HEK293 (cell line): ENCODE measurements around the gene PPP1R27.

Source experiments
- CTCF ChIA-PET: fragments of 350-600 bp; formaldehyde crosslinking; extraction: SDS; loops from one replicate; lab custom pipeline; 2021; ENCODE audit warnings: antibody characterized with exemption; lab: Yijun Ruan, JAX
- POLR2A ChIA-PET: fragments of 300-600 bp; formaldehyde crosslinking; extraction: SDS; loops from one replicate; lab custom pipeline; 2020; ENCODE audit warnings: antibody characterized with exemption, inconsistent platforms; lab: Yijun Ruan, JAX
- H3K27ac ChIP-seq: fragments of 200-500 bp; sonication (Bioruptor generic); 2 replicates; pipeline ENCODE4 v1.5.1; 2014; ENCODE audit warnings: low read depth, low read length, control low read depth, inconsistent platforms; ENCODE audit errors: extremely low read depth
- H3K36me3 ChIP-seq, 2 experiments: fragments of 200-500 bp in 1 of 2; sonication (Bioruptor generic) in 1 of 2; 1 replicate in 1 of 2; 2 replicates in 1 of 2; pipeline ENCODE4 v1.5.1; 2014 to 2017; ENCODE audit warnings: inconsistent platforms in 2 of 2, low read length in 2 of 2; ENCODE audit not compliant: control insufficient read depth in 2 of 2, insufficient read depth in 1 of 2
- H3K4me1 ChIP-seq: fragments of 200-500 bp; sonication (Bioruptor generic); 2 replicates; pipeline ENCODE4 v1.5.1; 2014; ENCODE audit warnings: mild to moderate bottlenecking, low read length, inconsistent platforms; ENCODE audit not compliant: control insufficient read depth, insufficient read depth
- H3K4me3 ChIP-seq: 2 replicates; pipeline ENCODE4 v1.5.1; 2011; ENCODE audit warnings: low read depth, mild to moderate bottlenecking, control low read depth, low read length, moderate library complexity
- H3K9me3 ChIP-seq: fragments of 200-500 bp; sonication (Bioruptor generic); 2 replicates; pipeline ENCODE4 v1.5.1; 2014; ENCODE audit warnings: low read depth, low read length, inconsistent platforms; ENCODE audit not compliant: control insufficient read depth, insufficient read depth
- CTCF ChIP-seq: fragments of 450-650 bp; formaldehyde crosslinking; IDR thresholded peaks from 2 replicates; pipeline ENCODE4 v1.5.1; 2016; ENCODE audit warnings: missing biosample characterization, missing genetic modification characterization
- GLI2 ChIP-seq: fragments of 450-650 bp; formaldehyde crosslinking; IDR thresholded peaks from 2 replicates; pipeline ENCODE4; 2017; ENCODE audit warnings: missing biosample characterization, missing genetic modification characterization, low read depth, borderline replicate concordance
- GLIS2 ChIP-seq: fragments of 450-650 bp; formaldehyde crosslinking; IDR thresholded peaks from 2 replicates; pipeline ENCODE4 v1.5.1; 2016; ENCODE audit warnings: missing biosample characterization, missing genetic modification characterization
- MYNN ChIP-seq: fragments of 450-650 bp; formaldehyde crosslinking; IDR thresholded peaks from 2 replicates; pipeline ENCODE4 v1.5.1; 2016; ENCODE audit warnings: missing biosample characterization, missing genetic modification characterization, borderline replicate concordance
- PRDM10 ChIP-seq: fragments of 450-650 bp; formaldehyde crosslinking; IDR thresholded peaks from 2 replicates; pipeline ENCODE4 v1.5.1; 2016; ENCODE audit warnings: missing biosample characterization, missing genetic modification characterization
- SCRT2 ChIP-seq: fragments of 450-650 bp; formaldehyde crosslinking; IDR thresholded peaks from 2 replicates; pipeline ENCODE4 v1.5.1; 2016; ENCODE audit warnings: missing biosample characterization, missing genetic modification characterization
- YY1 ChIP-seq: fragments of 450-650 bp; formaldehyde crosslinking; IDR thresholded peaks from 2 replicates; pipeline ENCODE4 v1.5.1; 2018; ENCODE audit warnings: missing biosample characterization, missing genetic modification characterization
- YY2 ChIP-seq: fragments of 450-650 bp; formaldehyde crosslinking; IDR thresholded peaks from 2 replicates; pipeline ENCODE4 v1.5.1; 2016; ENCODE audit warnings: missing biosample characterization, missing genetic modification characterization
- ZBTB17 ChIP-seq: fragments of 450-650 bp; formaldehyde crosslinking; IDR thresholded peaks from 2 replicates; pipeline ENCODE4 v1.5.1; 2016; ENCODE audit warnings: missing biosample characterization, missing genetic modification characterization
- ZBTB44 ChIP-seq: fragments of 450-650 bp; IDR thresholded peaks from 2 replicates; pipeline ENCODE4 v1.5.1; 2018; ENCODE audit warnings: missing biosample characterization, mild to moderate bottlenecking, missing genetic modification characterization
- ZBTB8A ChIP-seq: fragments of 450-650 bp; formaldehyde crosslinking; IDR thresholded peaks from 2 replicates; pipeline ENCODE4 v1.5.1; 2016; ENCODE audit warnings: missing biosample characterization, missing genetic modification characterization
- ZFP3 ChIP-seq: fragments of 450-650 bp; formaldehyde crosslinking; IDR thresholded peaks from 2 replicates; pipeline ENCODE4 v1.5.1; 2016; ENCODE audit warnings: low read depth, missing biosample characterization, missing genetic modification characterization
- ZNF114 ChIP-seq: fragments of 450-650 bp; formaldehyde crosslinking; IDR thresholded peaks from 2 replicates; pipeline ENCODE4 v1.5.0; 2017; ENCODE audit warnings: missing biosample characterization, missing genetic modification characterization
- ZNF239 ChIP-seq: fragments of 450-650 bp; formaldehyde crosslinking; IDR thresholded peaks from 2 replicates; pipeline ENCODE4 v1.5.1; 2016; ENCODE audit warnings: missing biosample characterization, missing genetic modification characterization
- ZNF324 ChIP-seq: fragments of 450-650 bp; formaldehyde crosslinking; IDR thresholded peaks from 2 replicates; pipeline ENCODE4 v1.5.1; 2016; ENCODE audit warnings: missing biosample characterization, missing genetic modification characterization
- ZNF335 ChIP-seq: fragments of 450-650 bp; formaldehyde crosslinking; conservative IDR thresholded peaks from 2 replicates; pipeline ENCODE4 v1.5.1; 2016; ENCODE audit warnings: missing biosample characterization, missing genetic modification characterization
- ZNF354C ChIP-seq: fragments of 450-650 bp; formaldehyde crosslinking; IDR thresholded peaks from 2 replicates; pipeline ENCODE4 v1.5.1; 2016; ENCODE audit warnings: missing biosample characterization, missing genetic modification characterization, low read depth, borderline replicate concordance
- ZNF426 ChIP-seq: fragments of 450-650 bp; formaldehyde crosslinking; IDR thresholded peaks from 2 replicates; pipeline ENCODE4 v1.5.1; 2017; ENCODE audit warnings: missing biosample characterization, missing genetic modification characterization, mild to moderate bottlenecking, inconsistent platforms, moderate library complexity
- ZNF48 ChIP-seq: fragments of 450-650 bp; formaldehyde crosslinking; IDR thresholded peaks from 2 replicates; pipeline ENCODE4 v1.5.1; 2016; ENCODE audit warnings: missing biosample characterization, missing genetic modification characterization
- ZNF514 ChIP-seq: fragments of 450-650 bp; formaldehyde crosslinking; IDR thresholded peaks from 2 replicates; pipeline ENCODE4 v1.5.1; 2016; ENCODE audit warnings: missing biosample characterization, missing genetic modification characterization
- ZNF549 ChIP-seq: fragments of 450-650 bp; IDR thresholded peaks from 2 replicates; pipeline ENCODE4 v1.5.1; 2018; ENCODE audit warnings: missing biosample characterization, missing genetic modification characterization, mild to moderate bottlenecking, inconsistent platforms, moderate library complexity
- ZNF670 ChIP-seq: fragments of 450-650 bp; formaldehyde crosslinking; IDR thresholded peaks from 2 replicates; pipeline ENCODE4 v1.5.1; 2016; ENCODE audit warnings: missing biosample characterization, missing genetic modification characterization, low read depth
- TF ChIP-seq, protein P1 (sequence below): fragments of 450-650 bp; formaldehyde crosslinking; IDR thresholded peaks from 2 replicates; pipeline ENCODE4 v1.5.1; 2016; ENCODE audit warnings: missing biosample characterization, missing genetic modification characterization
- TF ChIP-seq, protein P2 (sequence below): fragments of 450-650 bp; formaldehyde crosslinking; IDR thresholded peaks from 2 replicates; pipeline ENCODE4 v1.5.1; 2016; ENCODE audit warnings: missing biosample characterization, missing genetic modification characterization

PPP1R27 gene

DNA sequence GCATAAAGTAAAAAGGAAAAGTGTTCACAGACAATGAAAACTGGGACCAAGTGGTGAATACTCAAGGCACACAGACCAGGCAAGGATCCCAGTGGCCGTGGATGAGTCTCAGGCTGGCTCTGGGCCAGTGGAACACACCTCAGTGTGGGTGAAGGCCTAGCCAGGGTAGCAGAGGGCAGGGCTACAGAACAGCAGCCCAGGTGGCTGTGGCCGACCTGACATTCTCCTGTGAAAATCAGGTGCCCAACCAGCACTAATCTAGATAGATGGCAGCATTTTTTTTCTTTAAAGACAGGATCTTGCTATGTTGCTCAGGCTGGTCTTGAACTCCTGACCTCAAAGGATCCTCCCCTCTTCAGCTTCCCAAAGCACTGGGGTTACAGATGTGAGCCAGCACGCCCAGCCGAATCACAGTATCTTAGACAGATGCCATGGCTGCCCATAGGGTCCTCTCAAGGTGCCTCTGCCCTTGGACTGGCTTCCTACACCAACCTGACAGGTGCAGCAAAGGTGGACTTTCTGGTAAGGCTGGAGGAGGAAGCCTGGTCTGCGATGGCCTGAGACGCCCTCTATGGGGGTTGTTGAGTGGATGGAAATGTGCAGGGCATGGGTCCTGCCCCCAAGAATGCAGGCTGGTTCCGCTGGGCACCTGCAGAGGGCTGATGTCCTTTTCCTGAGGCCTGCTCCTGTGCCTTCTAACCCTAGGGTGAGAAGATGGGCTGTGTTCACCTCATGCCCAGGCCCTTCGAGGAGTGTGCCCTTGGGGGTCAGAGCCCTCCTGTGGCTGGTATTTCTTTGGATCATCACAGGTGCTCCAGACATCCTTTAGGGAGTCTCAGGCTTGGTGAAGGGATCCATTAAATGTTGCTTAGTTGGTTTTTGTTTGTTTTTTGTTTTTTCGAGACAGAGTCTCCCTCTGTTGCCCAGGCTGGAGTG lies 29.3 kb upstream of the PPP1R27 start (continued):
- TF ChIP-seq CTCF (tag by site-specific recombination) (peak; percentile 42; the same call in 1 of the 2 replicates), GLIS2 (tag by site-specific recombination) (peak; percentile 62), GLI2 (tag by site-specific recombination) (no peak), ZNF514 (tag by site-specific recombination) (no peak), ZNF324 (tag by site-specific recombination) (no peak), ZFP3 (no peak), ZNF670 (no peak), ZNF239 (tag by site-specific recombination) (no peak), ZBTB44 (tag by site-specific recombination) (no peak), ZBTB17 (tag by site-specific recombination) (no peak), ZBTB8A (tag by site-specific recombination) (peak; percentile 46), YY1 (tag by site-specific recombination) (no peak), ZNF354C (no peak), ZNF335 (tag by site-specific recombination) (no peak)

- Histone ChIP-seq H3K27ac (no peak overlapping the region; the same call in 1 of the 2 replicates), H3K9me3 (no peaks in the 10 kb centered on the region), H3K36me3 (peaks cover 16 to 71% of the 10 kb centered on the region in 2 experiments), H3K4me1 (peaks cover 13% of the 10 kb centered on the region), H3K4me3 (no peak overlapping the region)
- ChIA-PET CTCF (interaction anchor here (1.1 to 1.3 kb wide), 2 partner anchors 130 to 163 kb away, joined by 4 read pairs; no protein-coding TSS in a partner anchor), POLR2A (interaction anchor here (0.9 to 1.4 kb wide), 3 partner anchors 33 to 160 kb away, joined by 3 to 7 read pairs (median 6); partner anchors contain the start of genes CENPX, LRRC45 and MRPL12)
- no peak for TF ChIP-seq ZNF426 (tag by site-specific recombination)
- TF ChIP-seq ZNF114 (tag by site-specific recombination), result no peak
- TF ChIP-seq, protein P1, sequence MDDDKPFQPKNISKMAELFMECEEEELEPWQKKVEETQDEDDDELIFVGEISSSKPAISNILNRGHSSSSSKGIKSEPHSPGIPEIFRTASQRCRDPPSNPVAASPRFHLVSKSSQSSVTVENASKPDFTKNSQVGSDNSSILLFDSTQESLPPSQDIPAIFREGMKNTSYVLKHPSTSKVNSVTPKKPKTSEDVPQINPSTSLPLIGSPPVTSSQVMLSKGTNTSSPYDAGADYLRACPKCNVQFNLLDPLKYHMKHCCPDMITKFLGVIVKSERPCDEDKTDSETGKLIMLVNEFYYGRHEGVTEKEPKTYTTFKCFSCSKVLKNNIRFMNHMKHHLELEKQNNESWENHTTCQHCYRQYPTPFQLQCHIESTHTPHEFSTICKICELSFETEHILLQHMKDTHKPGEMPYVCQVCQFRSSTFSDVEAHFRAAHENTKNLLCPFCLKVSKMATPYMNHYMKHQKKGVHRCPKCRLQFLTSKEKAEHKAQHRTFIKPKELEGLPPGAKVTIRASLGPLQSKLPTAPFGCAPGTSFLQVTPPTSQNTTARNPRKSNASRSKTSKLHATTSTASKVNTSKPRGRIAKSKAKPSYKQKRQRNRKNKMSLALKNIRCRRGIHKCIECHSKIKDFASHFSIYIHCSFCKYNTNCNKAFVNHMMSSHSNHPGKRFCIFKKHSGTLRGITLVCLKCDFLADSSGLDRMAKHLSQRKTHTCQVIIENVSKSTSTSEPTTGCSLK (tag by site-specific recombination), result no peak
- no peak for TF ChIP-seq ZNF549 (tag by site-specific recombination)
- no peak for TF ChIP-seq ZNF48 (tag by site-specific recombination)
- TF ChIP-seq PRDM10 (tag by site-specific recombination), result no peak
- no peak for TF ChIP-seq ZBTB17 (tag by site-specific recombination)
- TF ChIP-seq, protein P2, sequence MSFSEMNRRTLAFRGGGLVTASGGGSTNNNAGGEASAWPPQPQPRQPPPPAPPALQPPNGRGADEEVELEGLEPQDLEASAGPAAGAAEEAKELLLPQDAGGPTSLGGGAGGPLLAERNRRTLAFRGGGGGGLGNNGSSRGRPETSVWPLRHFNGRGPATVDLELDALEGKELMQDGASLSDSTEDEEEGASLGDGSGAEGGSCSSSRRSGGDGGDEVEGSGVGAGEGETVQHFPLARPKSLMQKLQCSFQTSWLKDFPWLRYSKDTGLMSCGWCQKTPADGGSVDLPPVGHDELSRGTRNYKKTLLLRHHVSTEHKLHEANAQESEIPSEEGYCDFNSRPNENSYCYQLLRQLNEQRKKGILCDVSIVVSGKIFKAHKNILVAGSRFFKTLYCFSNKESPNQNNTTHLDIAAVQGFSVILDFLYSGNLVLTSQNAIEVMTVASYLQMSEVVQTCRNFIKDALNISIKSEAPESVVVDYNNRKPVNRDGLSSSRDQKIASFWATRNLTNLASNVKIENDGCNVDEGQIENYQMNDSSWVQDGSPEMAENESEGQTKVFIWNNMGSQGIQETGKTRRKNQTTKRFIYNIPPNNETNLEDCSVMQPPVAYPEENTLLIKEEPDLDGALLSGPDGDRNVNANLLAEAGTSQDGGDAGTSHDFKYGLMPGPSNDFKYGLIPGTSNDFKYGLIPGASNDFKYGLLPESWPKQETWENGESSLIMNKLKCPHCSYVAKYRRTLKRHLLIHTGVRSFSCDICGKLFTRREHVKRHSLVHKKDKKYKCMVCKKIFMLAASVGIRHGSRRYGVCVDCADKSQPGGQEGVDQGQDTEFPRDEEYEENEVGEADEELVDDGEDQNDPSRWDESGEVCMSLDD, result no peak
- TF ChIP-seq YY2, result no peak
- no peak for TF ChIP-seq MYNN (tag by site-specific recombination)
- TF ChIP-seq SCRT2 (tag by site-specific recombination), result no peak
These were observed 28.3 kb upstream of the PPP1R27 start for GRCh38 chr17:81863123-81863675.
